HEK293 (cell line): ENCODE results near the gene MT2A.

Experiments
- CTCF ChIA-PET: fragments of 350-600 bp; formaldehyde crosslinking; extraction: SDS; loops from one replicate; lab custom pipeline; 2021; ENCODE audit warnings: antibody characterized with exemption; lab: Yijun Ruan, JAX
- POLR2A ChIA-PET: fragments of 300-600 bp; formaldehyde crosslinking; extraction: SDS; loops from one replicate; lab custom pipeline; 2020; ENCODE audit warnings: antibody characterized with exemption, inconsistent platforms; lab: Yijun Ruan, JAX
- H3K27ac ChIP-seq: fragments of 200-500 bp; sonication (Bioruptor generic); 2 replicates; pipeline ENCODE4 v1.5.1; 2014; ENCODE audit warnings: low read depth, low read length, control low read depth, inconsistent platforms; ENCODE audit errors: extremely low read depth
- H3K36me3 ChIP-seq, 2 experiments: fragments of 200-500 bp in 1 of 2; sonication (Bioruptor generic) in 1 of 2; 1 replicate in 1 of 2; 2 replicates in 1 of 2; pipeline ENCODE4 v1.5.1; 2014 to 2017; ENCODE audit warnings: inconsistent platforms in 2 of 2, low read length in 2 of 2; ENCODE audit not compliant: control insufficient read depth in 2 of 2, insufficient read depth in 1 of 2
- H3K4me1 ChIP-seq: fragments of 200-500 bp; sonication (Bioruptor generic); 2 replicates; pipeline ENCODE4 v1.5.1; 2014; ENCODE audit warnings: mild to moderate bottlenecking, low read length, inconsistent platforms; ENCODE audit not compliant: control insufficient read depth, insufficient read depth
- H3K4me3 ChIP-seq: 2 replicates; pipeline ENCODE4 v1.5.1; 2011; ENCODE audit warnings: low read depth, mild to moderate bottlenecking, control low read depth, low read length, moderate library complexity
- H3K9me3 ChIP-seq: fragments of 200-500 bp; sonication (Bioruptor generic); 2 replicates; pipeline ENCODE4 v1.5.1; 2014; ENCODE audit warnings: low read depth, low read length, inconsistent platforms; ENCODE audit not compliant: control insufficient read depth, insufficient read depth
- SP7 ChIP-seq: fragments of 450-650 bp; formaldehyde crosslinking; IDR thresholded peaks from 2 replicates; pipeline ENCODE4 v1.5.1; 2016; ENCODE audit warnings: missing biosample characterization, missing genetic modification characterization
- ZBTB17 ChIP-seq: fragments of 450-650 bp; formaldehyde crosslinking; IDR thresholded peaks from 2 replicates; pipeline ENCODE4 v1.5.1; 2016; ENCODE audit warnings: missing biosample characterization, missing genetic modification characterization
- ZBTB20 ChIP-seq: fragments of 450-650 bp; formaldehyde crosslinking; IDR thresholded peaks from 2 replicates; pipeline ENCODE4 v1.5.1; 2016; ENCODE audit warnings: missing biosample characterization, missing genetic modification characterization
- ZBTB21 ChIP-seq: fragments of 450-650 bp; formaldehyde crosslinking; IDR thresholded peaks from 2 replicates; pipeline ENCODE4 v1.5.1; 2017; ENCODE audit warnings: missing biosample characterization, missing genetic modification characterization
- ZFP69B ChIP-seq: fragments of 450-650 bp; formaldehyde crosslinking; IDR thresholded peaks from 2 replicates; pipeline ENCODE4 v1.5.1; 2016; ENCODE audit warnings: missing biosample characterization, missing genetic modification characterization
- ZNF138 ChIP-seq: fragments of 450-650 bp; formaldehyde crosslinking; IDR thresholded peaks from 2 replicates; pipeline ENCODE4 v1.5.1; 2016; ENCODE audit warnings: missing biosample characterization, missing genetic modification characterization, borderline replicate concordance
- ZNF202 ChIP-seq: fragments of 450-650 bp; formaldehyde crosslinking; IDR thresholded peaks from 2 replicates; pipeline ENCODE4 v1.5.1; 2016; ENCODE audit warnings: missing biosample characterization, missing genetic modification characterization, borderline replicate concordance
- ZNF223 ChIP-seq: fragments of 450-650 bp; formaldehyde crosslinking; IDR thresholded peaks from 2 replicates; pipeline ENCODE4 v1.5.1; 2016; ENCODE audit warnings: missing biosample characterization, missing genetic modification characterization
- ZNF335 ChIP-seq: fragments of 450-650 bp; formaldehyde crosslinking; conservative IDR thresholded peaks from 2 replicates; pipeline ENCODE4 v1.5.1; 2016; ENCODE audit warnings: missing biosample characterization, missing genetic modification characterization
- ZNF350 ChIP-seq: fragments of 450-650 bp; formaldehyde crosslinking; IDR thresholded peaks from 2 replicates; pipeline ENCODE4 v1.5.0; 2017; ENCODE audit warnings: missing biosample characterization, mild to moderate bottlenecking, missing genetic modification characterization
- ZNF530 ChIP-seq: fragments of 450-650 bp; formaldehyde crosslinking; IDR thresholded peaks from 2 replicates; pipeline ENCODE4 v1.5.1; 2016; ENCODE audit warnings: low read depth, missing biosample characterization, missing genetic modification characterization
- ZNF544 ChIP-seq: fragments of 450-650 bp; formaldehyde crosslinking; IDR thresholded peaks from 2 replicates; pipeline ENCODE4 v1.5.0; 2017; ENCODE audit warnings: missing biosample characterization, missing genetic modification characterization
- ZNF548 ChIP-seq: fragments of 450-650 bp; formaldehyde crosslinking; IDR thresholded peaks from 2 replicates; pipeline ENCODE4 v1.5.1; 2016; ENCODE audit warnings: missing biosample characterization, missing genetic modification characterization
- ZNF626 ChIP-seq: fragments of 450-650 bp; sonication (Bioruptor Pico); formaldehyde crosslinking; IDR thresholded peaks from 2 replicates; pipeline ENCODE4 v1.5.1; 2018; ENCODE audit warnings: missing biosample characterization, missing genetic modification characterization, inconsistent platforms
- ZNF677 ChIP-seq: fragments of 450-650 bp; IDR thresholded peaks from 2 replicates; pipeline ENCODE4 v1.5.0; 2018; ENCODE audit warnings: missing biosample characterization, mild to moderate bottlenecking, missing genetic modification characterization, moderate library complexity
- ZNF776 ChIP-seq: fragments of 450-650 bp; formaldehyde crosslinking; IDR thresholded peaks from 2 replicates; pipeline ENCODE4 v1.5.0; 2017; ENCODE audit warnings: missing biosample characterization, missing genetic modification characterization, borderline replicate concordance
- ZSCAN23 ChIP-seq: fragments of 450-650 bp; formaldehyde crosslinking; IDR thresholded peaks from 2 replicates; pipeline ENCODE4 v1.5.1; 2016; ENCODE audit warnings: missing biosample characterization, missing genetic modification characterization
- TF ChIP-seq, protein P1 (sequence below): fragments of 450-650 bp; formaldehyde crosslinking; IDR thresholded peaks from 2 replicates; pipeline ENCODE4 v1.5.1; 2016; ENCODE audit warnings: missing biosample characterization, missing genetic modification characterization
- TF ChIP-seq, protein P2 (sequence below): fragments of 450-650 bp; formaldehyde crosslinking; optimal IDR thresholded peaks from 2 replicates; pipeline ENCODE3; 2016; ENCODE audit warnings: missing biosample characterization, mild to moderate bottlenecking, missing genetic modification characterization
- TF ChIP-seq, protein P3 (sequence below): fragments of 450-650 bp; formaldehyde crosslinking; IDR thresholded peaks from 2 replicates; pipeline ENCODE4; 2016; ENCODE audit warnings: missing biosample characterization, missing genetic modification characterization
- TF ChIP-seq, protein P4 (sequence below): fragments of 450-650 bp; formaldehyde crosslinking; IDR thresholded peaks from 2 replicates; pipeline ENCODE4 v1.5.1; 2016; ENCODE audit warnings: missing biosample characterization, missing genetic modification characterization, borderline replicate concordance
- TF ChIP-seq, protein P5 (sequence below): fragments of 450-650 bp; formaldehyde crosslinking; IDR thresholded peaks from 2 replicates; pipeline ENCODE4 v1.5.1; 2016; ENCODE audit warnings: missing biosample characterization, missing genetic modification characterization
- TF ChIP-seq, protein P6 (sequence below): fragments of 450-650 bp; formaldehyde crosslinking; IDR thresholded peaks from 2 replicates; pipeline ENCODE4 v1.5.1; 2016; ENCODE audit warnings: missing biosample characterization, missing genetic modification characterization

The MT2A gene

DNA sequence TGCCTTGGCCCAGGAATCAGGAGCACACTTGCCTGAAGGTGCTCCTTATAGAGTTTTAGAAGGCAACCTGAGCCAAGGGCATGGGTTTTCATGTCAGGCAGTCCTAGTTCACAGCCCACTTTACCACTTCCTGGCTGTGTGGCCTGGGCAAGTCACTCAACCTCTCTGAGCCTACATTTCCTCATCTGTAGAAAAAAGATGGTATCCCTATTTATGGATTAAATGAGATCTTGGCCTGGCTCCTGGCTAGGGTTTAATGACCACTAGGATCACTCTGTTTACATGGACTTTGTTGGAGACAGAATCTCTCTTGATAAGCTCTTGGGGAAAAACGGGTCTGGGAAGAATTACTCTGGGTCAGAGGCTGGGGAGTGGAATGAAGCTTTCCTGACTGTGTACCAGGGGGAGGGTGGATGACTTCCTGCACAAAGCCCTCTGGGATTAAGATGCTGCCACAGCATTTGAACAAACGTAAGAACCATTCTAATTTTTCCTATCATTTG is 2.3 kb downstream of the MT2A start:
- Histone ChIP-seq H3K9me3 (no peaks in the 10 kb centered on the region), H3K4me1 (peaks cover 3% of the 10 kb centered on the region; the same call in 1 of the 2 replicates), H3K27ac (no peak overlapping the region), H3K4me3 (no peak overlapping the region), H3K36me3 (no peaks in the 10 kb centered on the region)
- ChIA-PET CTCF (interaction anchor here (0.9 to 1.7 kb wide), 4 partner anchors 10 to 72 kb away, joined by 3 to 4 read pairs (median 4); partner anchors contain the start of gene MT1X), POLR2A (interaction anchor here (0.9 to 1.6 kb wide), 2 partner anchors 15 to 51 kb away, joined by 5 read pairs; partner anchors contain the start of gene MT1E)
- TF ChIP-seq ZSCAN23 (tag by site-specific recombination) (no peak), ZNF677 (tag by site-specific recombination) (no peak), ZNF335 (tag by site-specific recombination) (no peak), ZBTB20 (tag by site-specific recombination) (peak; percentile 23; the same call in 1 of the 2 replicates), ZNF138 (tag by site-specific recombination) (no peak), SP7 (tag by site-specific recombination) (peak; percentile 4; the same call in 1 of the 2 replicates), ZNF350 (tag by site-specific recombination) (no peak), ZBTB21 (tag by site-specific recombination) (0 out of 2 replicates have a peak, but pooled peaks have one; percentile 2), ZNF544 (tag by site-specific recombination) (no peak), ZNF202 (tag by site-specific recombination) (no peak), ZNF626 (tag by site-specific recombination) (0 out of 2 replicates have a peak, but pooled peaks have one; percentile 31), ZNF776 (tag by site-specific recombination) (no peak), ZNF530 (tag by site-specific recombination) (no peak), ZFP69B (tag by site-specific recombination) (no peak), ZNF223 (no peak), ZBTB17 (tag by site-specific recombination) (no peak), ZNF548 (tag by site-specific recombination) (no peak)
- TF ChIP-seq, protein P1, sequence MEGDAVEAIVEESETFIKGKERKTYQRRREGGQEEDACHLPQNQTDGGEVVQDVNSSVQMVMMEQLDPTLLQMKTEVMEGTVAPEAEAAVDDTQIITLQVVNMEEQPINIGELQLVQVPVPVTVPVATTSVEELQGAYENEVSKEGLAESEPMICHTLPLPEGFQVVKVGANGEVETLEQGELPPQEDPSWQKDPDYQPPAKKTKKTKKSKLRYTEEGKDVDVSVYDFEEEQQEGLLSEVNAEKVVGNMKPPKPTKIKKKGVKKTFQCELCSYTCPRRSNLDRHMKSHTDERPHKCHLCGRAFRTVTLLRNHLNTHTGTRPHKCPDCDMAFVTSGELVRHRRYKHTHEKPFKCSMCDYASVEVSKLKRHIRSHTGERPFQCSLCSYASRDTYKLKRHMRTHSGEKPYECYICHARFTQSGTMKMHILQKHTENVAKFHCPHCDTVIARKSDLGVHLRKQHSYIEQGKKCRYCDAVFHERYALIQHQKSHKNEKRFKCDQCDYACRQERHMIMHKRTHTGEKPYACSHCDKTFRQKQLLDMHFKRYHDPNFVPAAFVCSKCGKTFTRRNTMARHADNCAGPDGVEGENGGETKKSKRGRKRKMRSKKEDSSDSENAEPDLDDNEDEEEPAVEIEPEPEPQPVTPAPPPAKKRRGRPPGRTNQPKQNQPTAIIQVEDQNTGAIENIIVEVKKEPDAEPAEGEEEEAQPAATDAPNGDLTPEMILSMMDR = 0 out of 2 replicates have a peak, but pooled peaks have one; percentile 2
- TF ChIP-seq, protein P2, sequence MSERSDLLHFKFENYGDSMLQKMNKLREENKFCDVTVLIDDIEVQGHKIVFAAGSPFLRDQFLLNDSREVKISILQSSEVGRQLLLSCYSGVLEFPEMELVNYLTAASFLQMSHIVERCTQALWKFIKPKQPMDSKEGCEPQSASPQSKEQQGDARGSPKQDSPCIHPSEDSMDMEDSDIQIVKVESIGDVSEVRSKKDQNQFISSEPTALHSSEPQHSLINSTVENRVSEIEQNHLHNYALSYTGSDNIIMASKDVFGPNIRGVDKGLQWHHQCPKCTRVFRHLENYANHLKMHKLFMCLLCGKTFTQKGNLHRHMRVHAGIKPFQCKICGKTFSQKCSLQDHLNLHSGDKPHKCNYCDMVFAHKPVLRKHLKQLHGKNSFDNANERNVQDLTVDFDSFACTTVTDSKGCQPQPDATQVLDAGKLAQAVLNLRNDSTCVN (tag by site-specific recombination) = no peak
- TF ChIP-seq, protein P3, sequence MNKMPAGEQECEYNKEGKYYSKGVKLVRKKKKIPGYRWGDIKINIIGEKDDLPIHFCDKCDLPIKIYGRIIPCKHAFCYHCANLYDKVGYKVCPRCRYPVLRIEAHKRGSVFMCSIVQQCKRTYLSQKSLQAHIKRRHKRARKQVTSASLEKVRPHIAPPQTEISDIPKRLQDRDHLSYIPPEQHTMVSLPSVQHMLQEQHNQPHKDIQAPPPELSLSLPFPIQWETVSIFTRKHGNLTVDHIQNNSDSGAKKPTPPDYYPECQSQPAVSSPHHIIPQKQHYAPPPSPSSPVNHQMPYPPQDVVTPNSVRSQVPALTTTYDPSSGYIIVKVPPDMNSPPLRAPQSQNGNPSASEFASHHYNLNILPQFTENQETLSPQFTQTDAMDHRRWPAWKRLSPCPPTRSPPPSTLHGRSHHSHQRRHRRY (tag by site-specific recombination) = no peak
- TF ChIP-seq, protein P4, sequence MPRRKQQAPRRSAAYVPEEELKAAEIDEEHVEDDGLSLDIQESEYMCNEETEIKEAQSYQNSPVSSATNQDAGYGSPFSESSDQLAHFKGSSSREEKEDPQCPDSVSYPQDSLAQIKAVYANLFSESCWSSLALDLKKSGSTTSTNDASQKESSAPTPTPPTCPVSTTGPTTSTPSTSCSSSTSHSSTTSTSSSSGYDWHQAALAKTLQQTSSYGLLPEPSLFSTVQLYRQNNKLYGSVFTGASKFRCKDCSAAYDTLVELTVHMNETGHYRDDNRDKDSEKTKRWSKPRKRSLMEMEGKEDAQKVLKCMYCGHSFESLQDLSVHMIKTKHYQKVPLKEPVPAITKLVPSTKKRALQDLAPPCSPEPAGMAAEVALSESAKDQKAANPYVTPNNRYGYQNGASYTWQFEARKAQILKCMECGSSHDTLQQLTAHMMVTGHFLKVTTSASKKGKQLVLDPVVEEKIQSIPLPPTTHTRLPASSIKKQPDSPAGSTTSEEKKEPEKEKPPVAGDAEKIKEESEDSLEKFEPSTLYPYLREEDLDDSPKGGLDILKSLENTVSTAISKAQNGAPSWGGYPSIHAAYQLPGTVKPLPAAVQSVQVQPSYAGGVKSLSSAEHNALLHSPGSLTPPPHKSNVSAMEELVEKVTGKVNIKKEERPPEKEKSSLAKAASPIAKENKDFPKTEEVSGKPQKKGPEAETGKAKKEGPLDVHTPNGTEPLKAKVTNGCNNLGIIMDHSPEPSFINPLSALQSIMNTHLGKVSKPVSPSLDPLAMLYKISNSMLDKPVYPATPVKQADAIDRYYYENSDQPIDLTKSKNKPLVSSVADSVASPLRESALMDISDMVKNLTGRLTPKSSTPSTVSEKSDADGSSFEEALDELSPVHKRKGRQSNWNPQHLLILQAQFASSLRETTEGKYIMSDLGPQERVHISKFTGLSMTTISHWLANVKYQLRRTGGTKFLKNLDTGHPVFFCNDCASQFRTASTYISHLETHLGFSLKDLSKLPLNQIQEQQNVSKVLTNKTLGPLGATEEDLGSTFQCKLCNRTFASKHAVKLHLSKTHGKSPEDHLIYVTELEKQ (tag by site-specific recombination) = no peak
- TF ChIP-seq, protein P5, sequence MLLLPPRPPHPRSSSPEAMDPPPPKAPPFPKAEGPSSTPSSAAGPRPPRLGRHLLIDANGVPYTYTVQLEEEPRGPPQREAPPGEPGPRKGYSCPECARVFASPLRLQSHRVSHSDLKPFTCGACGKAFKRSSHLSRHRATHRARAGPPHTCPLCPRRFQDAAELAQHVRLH (tag by site-specific recombination) = 0 out of 2 replicates have a peak, but pooled peaks have one; percentile 65
- TF ChIP-seq, protein P6, sequence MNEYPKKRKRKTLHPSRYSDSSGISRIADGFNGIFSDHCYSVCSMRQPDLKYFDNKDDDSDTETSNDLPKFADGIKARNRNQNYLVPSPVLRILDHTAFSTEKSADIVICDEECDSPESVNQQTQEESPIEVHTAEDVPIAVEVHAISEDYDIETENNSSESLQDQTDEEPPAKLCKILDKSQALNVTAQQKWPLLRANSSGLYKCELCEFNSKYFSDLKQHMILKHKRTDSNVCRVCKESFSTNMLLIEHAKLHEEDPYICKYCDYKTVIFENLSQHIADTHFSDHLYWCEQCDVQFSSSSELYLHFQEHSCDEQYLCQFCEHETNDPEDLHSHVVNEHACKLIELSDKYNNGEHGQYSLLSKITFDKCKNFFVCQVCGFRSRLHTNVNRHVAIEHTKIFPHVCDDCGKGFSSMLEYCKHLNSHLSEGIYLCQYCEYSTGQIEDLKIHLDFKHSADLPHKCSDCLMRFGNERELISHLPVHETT (tag by site-specific recombination) = no peak
